PFSK-1 (cell line): ENCODE data around the gene KSR1.

ENCODE experiments used
- FOXP2 ChIP-seq: optimal IDR thresholded peaks from 2 replicates; pipeline ENCODE3; 2011; ENCODE audit warnings: borderline replicate concordance, control low read depth, inconsistent platforms; ENCODE audit not compliant: insufficient read depth; ENCODE audit errors: extremely low read length, extremely low read depth
- POLR2AphosphoS5 ChIP-seq: IDR thresholded peaks from 2 replicates; pipeline ENCODE4 v1.6.1; 2012; ENCODE audit warnings: low read depth, mild to moderate bottlenecking, control low read depth, low read length, moderate library complexity
- REST ChIP-seq, 2 experiments: IDR thresholded peaks; 2 replicates each; pipeline versions ENCODE4 v1.6.1 to v1.8.0; 2011 to 2012; ENCODE audit warnings: low read depth in 2 of 2, low read length in 2 of 2, control low read depth in 1 of 2, inconsistent platforms in 1 of 2, mild to moderate bottlenecking in 1 of 2, moderate library complexity in 1 of 2; ENCODE audit not compliant: insufficient read depth in 1 of 2
- SIN3A ChIP-seq: IDR thresholded peaks from 2 replicates; pipeline ENCODE4 v1.6.1; 2012; ENCODE audit warnings: mild to moderate bottlenecking, low read length, moderate library complexity, borderline replicate concordance; ENCODE audit not compliant: insufficient read depth
- TAF1 ChIP-seq: IDR thresholded peaks from 2 replicates; pipeline ENCODE4 v1.6.1; 2012; ENCODE audit warnings: low read length, control low read depth, borderline replicate concordance; ENCODE audit not compliant: insufficient read depth

Gene KSR1

GRCh38 chr17:27530764-27531391 is 74.6 kb downstream of the KSR1 start:
- TF ChIP-seq FOXP2, result no peak
- no peak for TF ChIP-seq REST (IDR thresholded peaks at IDR 0.05; ENCODE audit: insufficient read depth in 1 of 2, low read depth in 2 of 2, low read length in 2 of 2)
- no peak for TF ChIP-seq POLR2AphosphoS5
- TF ChIP-seq TAF1, result no peak
- no peak for TF ChIP-seq SIN3A

GRCh38 chr17:27531469-27531961 is 75.3 kb downstream of the KSR1 start:
- TF ChIP-seq TAF1 (no peak), FOXP2 (no peak), REST (IDR thresholded peaks at IDR 0.05; ENCODE audit: insufficient read depth in 1 of 2, low read depth in 2 of 2, low read length in 2 of 2) (no peak)

GRCh38 chr17:27532269-27533263 is 76.3 kb downstream of the KSR1 start:
- no peak for TF ChIP-seq POLR2AphosphoS5
- no peak for TF ChIP-seq TAF1
- TF ChIP-seq REST (IDR thresholded peaks at IDR 0.05; ENCODE audit: insufficient read depth in 1 of 2, low read depth in 2 of 2, low read length in 2 of 2), result no peak
- TF ChIP-seq SIN3A, result no peak
- no peak for TF ChIP-seq FOXP2

- TF ChIP-seq TAF1 (no peak), SIN3A (no peak), POLR2AphosphoS5 (no peak), FOXP2 (no peak), REST (IDR thresholded peaks at IDR 0.05; ENCODE audit: insufficient read depth in 1 of 2, low read depth in 2 of 2, low read length in 2 of 2) (no peak)
Observed at GRCh38 chr17:27533874-27534815, 77.9 kb downstream of the KSR1 start.
